ENCODE results near the gene SPIN2A. TPM values are rescaled to one million over a fixed set of nuclear protein-coding genes. Genes with fewer than 3 reads are reported as not detected.
"Not testable (repeated sequence)": the region's sequence is repeated elsewhere in the genome, so short reads cannot be mapped to it uniquely, and the experiment has no call there.

Gene SPIN2A
- polyA plus RNA-seq, 1 donor from 2014 or later, result 2.5 TPM

- H3K36me3 ChIP-seq (ENCODE audit: insufficient read depth, low read length), result no peaks in the 10 kb centered on the region
- TF ChIP-seq POLR2AphosphoS5 (IDR thresholded peaks at IDR 0.05) (peak; percentile 72), CTCF (IDR thresholded peaks at IDR 0.05; ENCODE audit: poor library complexity, severe bottlenecking) (peak; percentile 54), REST (IDR thresholded peaks at IDR 0.05; ENCODE audit: borderline replicate concordance) (no peak), RAD21 (conservative IDR thresholded peaks at IDR 0.05) (no peak), EZH2 (IDR thresholded peaks at IDR 0.05; ENCODE audit: borderline replicate concordance, insufficient read depth, low read length, poor library complexity, severe bottlenecking) (no peak), EP300 (conservative IDR thresholded peaks at IDR 0.05; ENCODE audit: poor library complexity, severe bottlenecking) (no peak), TAF1 (IDR thresholded peaks at IDR 0.05; ENCODE audit: low read depth) (no peak), SMC3 (conservative IDR thresholded peaks at IDR 0.05; ENCODE audit: poor library complexity) (no peak), MXI1 (conservative IDR thresholded peaks at IDR 0.05; ENCODE audit: poor library complexity, severe bottlenecking) (peak; percentile 65)
- peak within 1 kb of the TSS; percentile 73 for H3K9ac ChIP-seq (ENCODE audit: low read length)
- peak within 1 kb of the TSS; percentile 21 for H2AFZ ChIP-seq (ENCODE audit: low read depth, low read length)
- peak within 1 kb of the TSS; percentile 58 for H3K27ac ChIP-seq (ENCODE audit: low read length)
- no peaks in the 10 kb centered on the region for H4K20me1 ChIP-seq (ENCODE audit: insufficient read depth)
- no peaks in the 10 kb centered on the region for H3K9me3 ChIP-seq (ENCODE audit: low read length)
- no peaks in the 10 kb centered on the region for H3K27me3 ChIP-seq (ENCODE audit: insufficient read depth, low read depth, low read length)
- H3K4me2 ChIP-seq (ENCODE audit: low read length), result peak within 1 kb of the TSS; percentile 55
- H3K9me2 ChIP-seq (ENCODE audit: insufficient read depth, low read length), result no peaks in the 10 kb centered on the region
- H3K79me2 ChIP-seq (replicated peaks; ENCODE audit: insufficient read depth, low read length), result no peaks in the 10 kb centered on the region
- H3K4me3 ChIP-seq (ENCODE audit: low read length), result peak within 1 kb of the TSS; percentile 69
- H3F3A ChIP-seq (ENCODE audit: insufficient read depth, low read length, poor library complexity, severe bottlenecking), result no peaks in the 10 kb centered on the region
These were observed 15.9 kb downstream of the SPIN2A start, which contains the start of gene SPIN2B for GRCh38 chrX:57121162-57121755. Gene SPIN2B (minus strand): TSS chrX:57121548.

- not testable (repeated sequence) for H4K20me1 ChIP-seq (ENCODE audit: insufficient read depth); H2AFZ ChIP-seq (ENCODE audit: low read depth, low read length); H3F3A ChIP-seq (ENCODE audit: insufficient read depth, low read length, poor library complexity, severe bottlenecking); H3K9me2 ChIP-seq (ENCODE audit: insufficient read depth, low read length); H3K27me3 ChIP-seq (ENCODE audit: insufficient read depth, low read depth, low read length); H3K9me3 ChIP-seq (ENCODE audit: low read length); H3K36me3 ChIP-seq (ENCODE audit: insufficient read depth, low read length); H3K4me2 ChIP-seq (ENCODE audit: low read length); H3K79me2 ChIP-seq (replicated peaks; ENCODE audit: insufficient read depth, low read length)
- Histone ChIP-seq H3K27ac (ENCODE audit: low read length) (peak overlapping the region; percentile 58), H3K4me3 (ENCODE audit: low read length) (peak overlapping the region; percentile 69), H3K9ac (ENCODE audit: low read length) (peak overlapping the region; percentile 73)
These were observed 16.5 kb downstream of the SPIN2A start for GRCh38 chrX:57120619-57121161.
